Neuronal stem cell (in vitro differentiated cells): ENCODE results near the gene ZNF415.

Experiments used
- DNase-seq: peaks from one replicate; pipeline ENCODE4 v3.0.0-alpha.2; 2013; ENCODE audit warnings: low spot score
- H2AFZ ChIP-seq: one replicate; pipeline ENCODE4 v1.6.1; 2013; ENCODE audit warnings: mild to moderate bottlenecking, low read length, inconsistent platforms
- H2AK5ac ChIP-seq: 2 replicates; pipeline ENCODE4 v1.6.1; 2013; ENCODE audit warnings: low read depth, mild to moderate bottlenecking, inconsistent platforms, low read length, moderate library complexity, mixed read lengths
- H2BK120ac ChIP-seq: 2 replicates; pipeline ENCODE4 v1.6.1; 2013; ENCODE audit warnings: low read depth, mild to moderate bottlenecking, inconsistent platforms, low read length, moderate library complexity, mixed read lengths
- H2BK12ac ChIP-seq: one replicate; pipeline ENCODE4 v1.6.1; 2013; ENCODE audit warnings: low read length, inconsistent platforms
- H2BK15ac ChIP-seq: 2 replicates; pipeline ENCODE4 v1.6.1; 2013; ENCODE audit warnings: mild to moderate bottlenecking, low read length, inconsistent platforms, mixed read lengths
- H2BK5ac ChIP-seq: one replicate; pipeline ENCODE4 v1.6.1; 2013; ENCODE audit warnings: inconsistent platforms, mild to moderate bottlenecking, low read length, moderate library complexity
- H3K14ac ChIP-seq: one replicate; pipeline ENCODE4 v1.6.1; 2013; ENCODE audit warnings: low read length, inconsistent platforms
- H3K18ac ChIP-seq: 2 replicates; pipeline ENCODE4 v1.6.1; 2013; ENCODE audit warnings: low read length, inconsistent platforms
- H3K23ac ChIP-seq: 2 replicates; pipeline ENCODE4 v1.6.1; 2013; ENCODE audit warnings: low read depth, mild to moderate bottlenecking, mixed read lengths, low read length, inconsistent platforms; ENCODE audit not compliant: poor library complexity
- H3K27ac ChIP-seq: replicated peaks from 3 replicates; pipeline ENCODE4 v1.5.1; 2013; ENCODE audit warnings: low read length, inconsistent platforms
- H3K27me3 ChIP-seq, 3 experiments: 2 replicates each; pipeline ENCODE4 v1.6.1; 2013; ENCODE audit warnings: low read length in 3 of 3, mild to moderate bottlenecking in 2 of 3, inconsistent platforms in 1 of 3, low read depth in 1 of 3, mixed read lengths in 1 of 3, moderate library complexity in 1 of 3; ENCODE audit not compliant: control insufficient read depth in 3 of 3, insufficient read depth in 3 of 3
- H3K36me3 ChIP-seq, 2 donors: replicated peaks in 1 of 2; 2 replicates each; pipeline ENCODE4 v1.6.1; 2013; ENCODE audit warnings: low read length in 2 of 2; ENCODE audit not compliant: control insufficient read depth in 2 of 2, insufficient read depth in 2 of 2
- H3K4ac ChIP-seq: 2 replicates; pipeline ENCODE4 v1.6.1; 2013; ENCODE audit warnings: inconsistent platforms, mild to moderate bottlenecking, low read length, moderate library complexity
- H3K4me1 ChIP-seq, 2 donors: 1 replicate in 1 of 2; 2 replicates in 1 of 2; pipeline ENCODE4 v1.6.1; 2013; ENCODE audit warnings: low read length in 2 of 2, low read depth in 1 of 2; ENCODE audit not compliant: control insufficient read depth in 2 of 2, insufficient read depth in 1 of 2
- H3K4me2 ChIP-seq: one replicate; pipeline ENCODE4 v1.6.1; 2013; ENCODE audit warnings: mild to moderate bottlenecking, low read length, inconsistent platforms; ENCODE audit not compliant: insufficient read depth, poor library complexity, severe bottlenecking
- H3K4me3 ChIP-seq, 2 donors: 2 replicates each; pipeline ENCODE4 v1.5.1; 2013; ENCODE audit warnings: low read length in 2 of 2, mild to moderate bottlenecking in 2 of 2, inconsistent platforms in 1 of 2, moderate library complexity in 1 of 2
- H3K79me1 ChIP-seq: one replicate; pipeline ENCODE4 v1.6.1; 2013; ENCODE audit warnings: low read depth, mild to moderate bottlenecking, inconsistent platforms, low read length, moderate library complexity
- H3K9ac ChIP-seq: one replicate; pipeline ENCODE4 v1.6.1; 2013; ENCODE audit warnings: mild to moderate bottlenecking, low read depth, low read length, inconsistent platforms; ENCODE audit not compliant: poor library complexity
- H3K9me3 ChIP-seq, 2 donors: replicated peaks in 1 of 2; 2 replicates each; pipeline versions ENCODE3 to v1.6.1; 2013; ENCODE audit warnings: low read length in 2 of 2, mild to moderate bottlenecking in 2 of 2, inconsistent platforms in 1 of 2, low read depth in 1 of 2, mixed read lengths in 1 of 2, moderate library complexity in 1 of 2; ENCODE audit not compliant: control insufficient read depth in 2 of 2, insufficient read depth in 1 of 2
- H4K8ac ChIP-seq: one replicate; pipeline ENCODE4 v1.6.1; 2013; ENCODE audit warnings: low read depth, mild to moderate bottlenecking, inconsistent platforms, low read length, moderate library complexity
- H4K91ac ChIP-seq: one replicate; pipeline ENCODE4 v1.6.1; 2013; ENCODE audit warnings: low read length, low read depth, mild to moderate bottlenecking, inconsistent platforms; ENCODE audit not compliant: poor library complexity
- WGBS, 2 donors: extraction: QIAGEN DNeasy Blood & Tissue Kit; methylation state at CpG; one replicate each; pipeline ENCODE4 v1.1.7; 2013; ENCODE audit warnings: missing lambda C conversion rate in 2 of 2, mixed read lengths in 1 of 2; ENCODE audit not compliant: insufficient read length in 2 of 2, insufficient replicate concordance in 1 of 2; ENCODE audit errors: extremely low coverage in 2 of 2; 5-methylcytosine and 5-hydroxymethylcytosine counted together

The ZNF415 gene

GRCh38 chr19:53086949-53087348 is 45.8 kb downstream of the ZNF415 start:
- no peak overlapping the region for H3K18ac ChIP-seq
- no CpG with 5 or more reads among the region's 5 CpGs for WGBS, 2 donors
- H2AK5ac ChIP-seq: no peak overlapping the region
- H2AFZ ChIP-seq: no peak overlapping the region
- DNase-seq: no peak
- H3K27me3 ChIP-seq: no peaks in the 10 kb centered on the region
- no peak overlapping the region for H4K91ac ChIP-seq
- H2BK5ac ChIP-seq: no peak overlapping the region
- H4K8ac ChIP-seq: no peak overlapping the region
- H3K4me1 ChIP-seq: no peaks in the 10 kb centered on the region
- no peak overlapping the region for H3K23ac ChIP-seq
- H2BK120ac ChIP-seq: no peak overlapping the region
- H3K9me3 ChIP-seq: peaks cover 2 to 14% of the 10 kb centered on the region in 2 donors
- peaks cover 29 to 97% of the 10 kb centered on the region in 2 donors for H3K36me3 ChIP-seq
- no peak overlapping the region for H2BK12ac ChIP-seq
- H3K14ac ChIP-seq: no peak overlapping the region
- H2BK15ac ChIP-seq: no peak overlapping the region
- H3K4me3 ChIP-seq: no peak overlapping the region
- no peak overlapping the region for H3K4me2 ChIP-seq
- no peak overlapping the region for H3K27ac ChIP-seq
- H3K79me1 ChIP-seq: no peaks in the 10 kb centered on the region
- H3K4ac ChIP-seq: no peak overlapping the region
- no peak overlapping the region for H3K9ac ChIP-seq

- no peak overlapping the region for H3K4me2 ChIP-seq
- no peak overlapping the region for H4K8ac ChIP-seq
- H2AK5ac ChIP-seq: no peak overlapping the region
- no peak overlapping the region for H2AFZ ChIP-seq
- H3K36me3 ChIP-seq: peaks cover 24 to 97% of the 10 kb centered on the region in 2 donors
- no peaks in the 10 kb centered on the region for H3K79me1 ChIP-seq
- no peaks in the 10 kb centered on the region for H3K4me1 ChIP-seq
- H3K9me3 ChIP-seq: peaks cover 0 to 28% of the 10 kb centered on the region in 2 donors
- WGBS, 2 donors: no CpG with 5 or more reads among the region's 7 CpGs
- no peaks in the 10 kb centered on the region for H3K27me3 ChIP-seq
- no peak overlapping the region for H3K14ac ChIP-seq
- H2BK120ac ChIP-seq: no peak overlapping the region
- H3K27ac ChIP-seq: no peak overlapping the region
- H2BK5ac ChIP-seq: no peak overlapping the region
- H2BK12ac ChIP-seq: no peak overlapping the region
- H3K9ac ChIP-seq: no peak overlapping the region
- H4K91ac ChIP-seq: no peak overlapping the region
- no peak overlapping the region for H2BK15ac ChIP-seq
- H3K23ac ChIP-seq: no peak overlapping the region
- H3K4me3 ChIP-seq: no peak overlapping the region
- H3K18ac ChIP-seq: no peak overlapping the region
- DNase-seq: no peak
- no peak overlapping the region for H3K4ac ChIP-seq
Observed at GRCh38 chr19:53085496-53085895, 47.2 kb downstream of the ZNF415 start.

GRCh38 chr19:53082929-53083328 is 49.8 kb downstream of the ZNF415 start:
- Histone ChIP-seq H2AK5ac (no peak overlapping the region), H3K27ac (no peak overlapping the region), H3K4me1 (no peaks in the 10 kb centered on the region), H4K8ac (no peak overlapping the region), H2BK5ac (no peak overlapping the region), H4K91ac (no peak overlapping the region), H3K14ac (no peak overlapping the region), H3K79me1 (no peaks in the 10 kb centered on the region), H3K9ac (no peak overlapping the region), H3K4me3 (no peak overlapping the region), H2BK15ac (no peak overlapping the region), H2BK120ac (no peak overlapping the region), H3K4ac (no peak overlapping the region), H2AFZ (no peak overlapping the region), H3K9me3 (peaks cover 0 to 50% of the 10 kb centered on the region in 2 donors), H3K36me3 (peaks cover 15 to 92% of the 10 kb centered on the region in 2 donors), H3K27me3 (no peaks in the 10 kb centered on the region), H2BK12ac (no peak overlapping the region), H3K4me2 (no peak overlapping the region), H3K18ac (no peak overlapping the region), H3K23ac (no peak overlapping the region)
- no peak for DNase-seq
- no CpG with 5 or more reads among the region's 3 CpGs for WGBS, 2 donors

- no peak overlapping the region for H2BK5ac ChIP-seq
- no peaks in the 10 kb centered on the region for H3K27me3 ChIP-seq
- H3K4me2 ChIP-seq: no peak overlapping the region
- no peak overlapping the region for H2AFZ ChIP-seq
- H3K9me3 ChIP-seq: peaks cover 0 to 59% of the 10 kb centered on the region in 2 donors
- no peak overlapping the region for H3K14ac ChIP-seq
- H3K9ac ChIP-seq: no peak overlapping the region
- no peaks in the 10 kb centered on the region for H3K4me1 ChIP-seq
- no peak overlapping the region for H3K4ac ChIP-seq
- no peak overlapping the region for H3K23ac ChIP-seq
- no peak overlapping the region for H2BK15ac ChIP-seq
- H2BK120ac ChIP-seq: no peak overlapping the region
- no peak overlapping the region for H3K27ac ChIP-seq
- no CpG with 5 or more reads among the region's 8 CpGs for WGBS, 2 donors
- no peak overlapping the region for H3K4me3 ChIP-seq
- no peak overlapping the region for H2AK5ac ChIP-seq
- H4K8ac ChIP-seq: no peak overlapping the region
- no peak overlapping the region for H4K91ac ChIP-seq
- DNase-seq: no peak
- no peaks in the 10 kb centered on the region for H3K79me1 ChIP-seq
- H3K18ac ChIP-seq: no peak overlapping the region
- H3K36me3 ChIP-seq: peaks cover 4 to 85% of the 10 kb centered on the region in 2 donors
- H2BK12ac ChIP-seq: no peak overlapping the region
Observed at GRCh38 chr19:53079313-53079924, 53.3 kb downstream of the ZNF415 start.
